HG03469 (cell line): ENCODE data around the gene C1QTNF5.

ENCODE experiments used
- ATAC-seq: cut with Tn5 transposase; IDR thresholded peaks from one replicate; pipeline ENCODE4 v1.9.1; 2021; ENCODE audit warnings: mild to moderate bottlenecking, moderate library complexity, moderate number of reproducible peaks; ENCODE audit not compliant: unreplicated experiment

Gene C1QTNF5

GRCh38 chr11:119359365-119360214 is 18.9 kb upstream of the C1QTNF5 start:
- ATAC-seq, result no peak

GRCh38 chr11:119357074-119357473 is 16.4 kb upstream of the C1QTNF5 start:
- no peak for ATAC-seq

- ATAC-seq, result no peak
Measured at GRCh38 chr11:119356349-119357031, 15.8 kb upstream of the C1QTNF5 start.

- no peak for ATAC-seq
Measured at GRCh38 chr11:119355091-119355843, 14.6 kb upstream of the C1QTNF5 start.

DNA sequence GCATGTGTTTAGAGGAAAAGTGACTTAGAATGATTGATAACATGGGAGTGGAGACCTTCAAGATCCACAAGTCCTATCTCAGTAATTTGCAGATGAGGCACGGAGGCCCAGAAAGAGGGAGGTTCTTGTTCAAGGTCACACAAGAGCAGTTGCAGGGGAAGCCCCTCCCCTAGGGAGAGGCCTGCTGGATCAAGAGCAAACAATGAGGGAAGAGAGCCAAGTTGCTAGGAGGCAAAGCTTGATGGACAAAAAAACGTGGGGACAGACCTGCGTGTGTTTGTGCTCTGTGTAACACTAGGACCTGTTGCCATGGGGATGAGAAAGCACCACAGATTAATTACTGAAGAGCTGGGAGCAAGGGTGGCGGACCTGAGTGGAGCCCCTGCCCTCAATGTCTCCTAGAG is 12.2 kb upstream of the C1QTNF5 start:
- ATAC-seq, result no peak

DNA sequence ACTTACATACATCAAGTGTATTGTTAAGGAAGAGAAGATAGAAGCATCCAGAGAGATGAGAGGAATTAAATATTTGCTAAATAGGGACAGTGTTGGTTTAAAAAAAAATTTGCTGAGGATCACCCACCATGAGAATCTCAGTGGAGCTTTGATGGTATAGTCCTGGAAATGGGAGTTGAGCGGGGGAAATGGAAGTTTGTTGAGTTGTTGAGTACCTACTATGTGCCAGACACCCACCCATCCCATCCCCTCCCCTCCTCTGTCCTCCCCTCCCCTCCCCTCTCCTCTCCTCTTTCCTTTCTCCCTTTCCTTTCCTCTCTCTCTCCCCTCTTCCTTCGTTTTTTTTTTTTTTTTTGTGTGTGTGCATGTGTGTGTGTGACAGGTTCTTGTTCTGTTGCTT is 10.5 kb upstream of the C1QTNF5 start:
- no peak for ATAC-seq

GRCh38 chr11:119350302-119350701 is 9.6 kb upstream of the C1QTNF5 start:
- ATAC-seq, result no peak

- no peak for ATAC-seq
Measured at GRCh38 chr11:119347940-119348605, 7.4 kb upstream of the C1QTNF5 start.

DNA sequence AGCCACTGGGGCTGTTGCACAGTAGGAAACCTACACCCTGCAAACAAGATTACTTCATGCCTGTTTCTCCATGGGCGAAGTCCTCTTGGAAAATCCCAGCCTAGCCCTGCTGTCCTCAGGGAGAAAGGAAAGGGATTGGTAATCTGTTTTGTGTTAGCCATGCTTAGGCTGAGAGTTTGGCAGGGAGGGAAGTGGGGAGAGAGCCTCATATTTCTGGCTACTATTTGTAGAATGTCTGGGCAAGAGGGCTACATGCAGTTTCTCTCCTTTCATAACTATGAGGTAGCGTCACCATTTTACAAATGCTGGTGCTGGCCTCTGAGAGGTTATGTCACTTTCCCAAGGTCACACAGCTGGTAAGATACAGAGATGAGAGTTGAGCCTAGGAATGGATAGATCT is 6.6 kb upstream of the C1QTNF5 start:
- ATAC-seq, result no peak

DNA sequence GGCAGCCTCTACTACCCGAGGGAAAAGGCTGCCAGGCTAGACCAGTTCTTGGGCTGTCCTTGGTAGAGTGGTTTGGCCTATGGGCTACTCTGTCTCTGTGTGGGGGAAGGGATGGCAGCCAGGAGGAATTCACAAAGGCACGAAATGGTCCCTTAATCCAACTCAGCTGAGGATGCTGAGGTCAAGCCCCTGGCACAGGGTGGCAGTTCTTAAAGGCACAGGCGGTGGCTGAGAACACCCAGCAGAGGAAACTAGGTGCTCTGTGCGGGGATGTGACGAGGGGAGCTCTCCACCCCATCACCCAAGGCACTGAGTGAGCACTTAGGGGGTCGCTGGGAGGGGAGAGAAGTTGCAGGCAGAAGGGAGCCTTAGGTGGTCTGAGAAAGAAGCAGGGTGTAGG is 5.9 kb upstream of the C1QTNF5 start, which contains the start of gene MFRP:
Gene MFRP, minus strand, starts transcription at position 101 of the 400 bp plus-strand sequence. CDS start 192 bp downstream, outside the sequence.
- no peak for ATAC-seq

- ATAC-seq, result no peak
Measured at GRCh38 chr11:119345685-119346084, 5.0 kb upstream of the C1QTNF5 start.

DNA sequence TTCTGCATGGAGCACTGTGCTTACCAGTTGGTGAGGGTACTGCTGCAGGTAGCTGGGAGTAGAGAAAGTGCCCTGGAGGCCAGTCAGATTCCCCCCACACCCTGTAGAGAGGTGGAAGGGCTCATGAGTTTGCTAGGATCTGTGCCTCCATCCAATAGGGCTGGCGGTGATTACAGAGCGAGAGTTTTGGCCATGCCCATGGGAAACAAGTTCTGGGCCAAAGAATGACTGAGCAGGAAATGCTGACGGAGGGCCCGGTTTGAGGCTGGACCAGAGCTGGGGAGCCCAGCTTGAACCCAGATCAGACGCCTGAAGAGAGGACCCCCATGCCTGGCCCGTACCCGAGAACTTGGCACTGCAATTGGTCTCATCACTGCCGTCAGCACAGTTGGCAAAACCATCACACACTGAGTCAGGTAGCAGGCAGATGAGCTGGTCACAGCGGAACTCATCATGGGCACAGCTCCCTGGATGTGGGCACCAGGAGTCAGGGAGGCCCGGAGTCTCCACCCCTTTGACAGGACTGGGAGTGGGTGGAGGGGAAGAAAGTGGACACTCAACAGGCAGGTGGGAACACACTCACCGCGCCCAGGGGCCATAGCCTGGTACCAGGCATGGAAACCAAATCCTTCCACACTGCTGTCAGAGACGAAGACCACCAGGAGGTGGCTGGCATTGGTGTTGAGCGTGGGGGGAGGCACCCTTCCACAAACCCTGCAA is 3.8 kb upstream of the C1QTNF5 start:
- no peak for ATAC-seq

- no peak for ATAC-seq
Measured at GRCh38 chr11:119343726-119344125, 3.0 kb upstream of the C1QTNF5 start.

GRCh38 chr11:119342362-119343130 is 1.9 kb upstream of the C1QTNF5 start:
- ATAC-seq, result no peak

DNA sequence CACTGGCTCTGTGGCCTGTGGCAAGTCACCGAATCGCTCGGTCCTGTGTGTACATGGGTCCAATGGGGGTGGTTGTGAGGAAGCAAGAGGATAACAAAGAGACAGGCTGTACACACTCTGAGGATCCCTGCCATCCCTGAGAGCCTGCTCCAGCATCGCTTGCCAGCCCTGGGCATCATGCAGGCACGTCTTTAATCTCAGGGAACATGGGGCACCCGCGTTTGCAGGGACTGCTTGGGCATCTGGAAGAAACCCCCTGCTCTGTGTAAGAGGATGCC is 1.3 kb upstream of the C1QTNF5 start:
- no peak for ATAC-seq

DNA sequence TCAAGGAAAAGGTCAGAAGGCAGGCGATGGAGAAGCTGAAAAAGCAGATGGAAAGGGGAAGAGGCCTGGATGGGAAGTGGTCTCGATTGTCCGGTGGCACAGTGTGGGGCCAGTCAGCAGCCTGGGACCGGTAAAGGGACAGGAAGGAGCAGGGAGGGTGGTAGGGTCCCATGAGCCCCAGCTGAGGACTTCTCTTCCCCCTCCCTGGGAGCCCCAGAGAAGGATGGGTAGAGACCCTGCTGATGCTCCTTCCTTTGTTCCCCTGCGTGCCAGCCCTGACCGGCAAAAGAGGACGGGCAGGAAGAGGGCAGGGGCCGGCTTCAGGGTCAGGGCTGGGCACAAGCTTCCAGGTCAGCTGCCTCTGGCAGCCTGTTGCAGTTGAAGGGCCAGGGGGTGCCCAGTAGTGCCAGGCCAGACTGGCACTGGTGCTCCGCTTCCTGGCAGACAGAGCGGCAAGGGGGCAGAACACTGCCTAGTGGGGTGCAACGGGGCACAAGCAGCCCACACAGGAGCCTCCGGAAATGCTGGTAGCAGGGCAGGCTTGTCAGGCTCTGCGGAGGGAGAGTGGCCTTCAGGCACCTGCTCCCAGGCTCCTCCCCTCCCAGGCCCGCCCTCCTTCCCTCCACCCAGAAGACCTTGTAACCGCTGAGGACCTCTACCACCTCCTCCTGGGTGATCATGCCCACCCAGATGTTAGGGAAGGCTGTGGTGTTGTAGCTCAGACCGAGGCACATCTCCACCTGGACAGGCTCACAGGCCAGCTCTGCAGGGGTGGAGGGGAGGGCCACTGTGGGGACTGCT is 739 bp upstream of the C1QTNF5 start:
- no peak for ATAC-seq

- no peak for ATAC-seq
Measured at GRCh38 chr11:119339589-119340334, 921 bp downstream of the C1QTNF5 start.

- no peak for ATAC-seq
Measured at GRCh38 chr11:119338965-119339588, 1.6 kb downstream of the C1QTNF5 start.
